HL-60 (cell line): ENCODE results near the gene NKAIN2.

Source experiments
- GABPA ChIP-seq: IDR thresholded peaks from 2 replicates; pipeline ENCODE4 v1.6.1; 2012; ENCODE audit warnings: low read depth
- POLR2AphosphoS5 ChIP-seq: IDR thresholded peaks from 2 replicates; pipeline ENCODE4 v1.6.1; 2012; ENCODE audit warnings: low read depth
- SPI1 ChIP-seq: IDR thresholded peaks from 2 replicates; pipeline ENCODE4 v1.6.1; 2012; ENCODE audit warnings: low read depth, mild to moderate bottlenecking, borderline replicate concordance
- TF ChIP-seq, protein P1 (sequence below): IDR thresholded peaks from 2 replicates; pipeline ENCODE4 v1.6.1; 2012; ENCODE audit warnings: low read depth; ENCODE audit not compliant: insufficient replicate concordance
- TF ChIP-seq, protein P2 (sequence below): IDR thresholded peaks from one replicate; pipeline ENCODE4 v1.5.1; 2011; ENCODE audit warnings: low read length, control low read depth, inconsistent platforms; ENCODE audit not compliant: insufficient read depth

DNA sequence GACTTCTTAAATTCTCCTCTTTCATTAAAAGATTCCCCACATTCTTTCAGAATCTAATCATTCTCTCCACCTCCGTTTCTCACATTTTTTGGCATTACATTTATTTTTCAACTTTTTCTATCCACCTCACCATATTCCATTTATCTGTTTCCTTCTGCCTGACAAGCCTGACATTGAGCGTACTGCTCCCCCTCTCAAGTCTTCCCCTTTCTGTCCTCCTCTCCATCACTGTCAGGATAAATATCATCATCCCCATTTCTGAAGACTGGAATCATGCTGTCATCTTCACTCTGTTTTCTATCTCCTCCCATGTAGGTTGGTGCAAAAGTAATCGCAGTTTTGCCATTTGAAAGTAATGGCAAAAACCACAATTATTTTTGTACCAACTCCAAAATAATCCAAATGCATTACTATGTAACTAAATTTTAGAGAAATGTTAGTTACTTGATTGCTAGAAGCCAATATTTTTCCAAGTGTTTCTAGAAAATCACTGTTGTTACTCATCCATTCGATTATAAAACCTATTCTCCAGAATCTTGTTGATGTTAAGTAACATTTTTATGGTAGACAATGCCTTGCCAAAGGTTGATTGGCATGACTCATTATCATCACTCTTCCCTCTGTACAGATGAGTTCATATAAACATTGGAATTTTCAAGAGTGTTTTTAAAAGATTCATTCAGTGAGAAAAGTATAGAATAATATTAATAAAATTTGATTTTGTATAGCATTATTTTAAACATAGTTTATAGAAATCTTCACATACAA lies 866.2 kb downstream of the NKAIN2 start:
- TF ChIP-seq, protein P1, sequence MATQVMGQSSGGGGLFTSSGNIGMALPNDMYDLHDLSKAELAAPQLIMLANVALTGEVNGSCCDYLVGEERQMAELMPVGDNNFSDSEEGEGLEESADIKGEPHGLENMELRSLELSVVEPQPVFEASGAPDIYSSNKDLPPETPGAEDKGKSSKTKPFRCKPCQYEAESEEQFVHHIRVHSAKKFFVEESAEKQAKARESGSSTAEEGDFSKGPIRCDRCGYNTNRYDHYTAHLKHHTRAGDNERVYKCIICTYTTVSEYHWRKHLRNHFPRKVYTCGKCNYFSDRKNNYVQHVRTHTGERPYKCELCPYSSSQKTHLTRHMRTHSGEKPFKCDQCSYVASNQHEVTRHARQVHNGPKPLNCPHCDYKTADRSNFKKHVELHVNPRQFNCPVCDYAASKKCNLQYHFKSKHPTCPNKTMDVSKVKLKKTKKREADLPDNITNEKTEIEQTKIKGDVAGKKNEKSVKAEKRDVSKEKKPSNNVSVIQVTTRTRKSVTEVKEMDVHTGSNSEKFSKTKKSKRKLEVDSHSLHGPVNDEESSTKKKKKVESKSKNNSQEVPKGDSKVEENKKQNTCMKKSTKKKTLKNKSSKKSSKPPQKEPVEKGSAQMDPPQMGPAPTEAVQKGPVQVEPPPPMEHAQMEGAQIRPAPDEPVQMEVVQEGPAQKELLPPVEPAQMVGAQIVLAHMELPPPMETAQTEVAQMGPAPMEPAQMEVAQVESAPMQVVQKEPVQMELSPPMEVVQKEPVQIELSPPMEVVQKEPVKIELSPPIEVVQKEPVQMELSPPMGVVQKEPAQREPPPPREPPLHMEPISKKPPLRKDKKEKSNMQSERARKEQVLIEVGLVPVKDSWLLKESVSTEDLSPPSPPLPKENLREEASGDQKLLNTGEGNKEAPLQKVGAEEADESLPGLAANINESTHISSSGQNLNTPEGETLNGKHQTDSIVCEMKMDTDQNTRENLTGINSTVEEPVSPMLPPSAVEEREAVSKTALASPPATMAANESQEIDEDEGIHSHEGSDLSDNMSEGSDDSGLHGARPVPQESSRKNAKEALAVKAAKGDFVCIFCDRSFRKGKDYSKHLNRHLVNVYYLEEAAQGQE: no peak
- TF ChIP-seq, protein P2, sequence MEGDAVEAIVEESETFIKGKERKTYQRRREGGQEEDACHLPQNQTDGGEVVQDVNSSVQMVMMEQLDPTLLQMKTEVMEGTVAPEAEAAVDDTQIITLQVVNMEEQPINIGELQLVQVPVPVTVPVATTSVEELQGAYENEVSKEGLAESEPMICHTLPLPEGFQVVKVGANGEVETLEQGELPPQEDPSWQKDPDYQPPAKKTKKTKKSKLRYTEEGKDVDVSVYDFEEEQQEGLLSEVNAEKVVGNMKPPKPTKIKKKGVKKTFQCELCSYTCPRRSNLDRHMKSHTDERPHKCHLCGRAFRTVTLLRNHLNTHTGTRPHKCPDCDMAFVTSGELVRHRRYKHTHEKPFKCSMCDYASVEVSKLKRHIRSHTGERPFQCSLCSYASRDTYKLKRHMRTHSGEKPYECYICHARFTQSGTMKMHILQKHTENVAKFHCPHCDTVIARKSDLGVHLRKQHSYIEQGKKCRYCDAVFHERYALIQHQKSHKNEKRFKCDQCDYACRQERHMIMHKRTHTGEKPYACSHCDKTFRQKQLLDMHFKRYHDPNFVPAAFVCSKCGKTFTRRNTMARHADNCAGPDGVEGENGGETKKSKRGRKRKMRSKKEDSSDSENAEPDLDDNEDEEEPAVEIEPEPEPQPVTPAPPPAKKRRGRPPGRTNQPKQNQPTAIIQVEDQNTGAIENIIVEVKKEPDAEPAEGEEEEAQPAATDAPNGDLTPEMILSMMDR: no peak
- TF ChIP-seq GABPA (no peak), POLR2AphosphoS5 (no peak), SPI1 (no peak)
